Fibroblast of the aortic adventitia (primary cell): ENCODE results near the gene ARIH1. TPM values are rescaled to one million over a fixed set of nuclear protein-coding genes. Genes with fewer than 3 reads are reported as not detected.
"Not testable (repeated sequence)": the region's sequence is repeated elsewhere in the genome, so short reads cannot be mapped to it uniquely, and the experiment has no call there.

Experiments used
- DNase-seq: peaks from one replicate; pipeline ENCODE4 v3.0.0-alpha.2; 2010; ENCODE audit warnings: low read depth
- H3K4me3 ChIP-seq: 2 replicates; pipeline ENCODE4 v1.5.1; 2011; ENCODE audit warnings: low read depth, mild to moderate bottlenecking, control low read depth, low read length, moderate library complexity
- CTCF ChIP-seq: IDR thresholded peaks from 2 replicates; pipeline ENCODE4 v1.5.1; 2011; ENCODE audit warnings: mild to moderate bottlenecking, low read length, control low read depth, inconsistent platforms; ENCODE audit not compliant: insufficient read depth
- total RNA-seq: library from RNA; depleted of rRNA; stranded (reverse); fragments of >200 nt; gene quantifications from 2 replicates; pipeline ENCODE4 v1.2.3, GENCODE V29; 2012; ENCODE audit warnings: low replicate concordance

ARIH1 gene
- total RNA-seq, 1 donor, result 51.1 TPM

- TF ChIP-seq CTCF, result peak; percentile 22
- peak overlapping the region; percentile 98 for H3K4me3 ChIP-seq
- peak; percentile 77 for DNase-seq
Measured at GRCh38 chr15:72474912-72475628, 940 bp downstream of the ARIH1 start.

GRCh38 chr15:72475674-72476073, 1.5 kb downstream of the ARIH1 start:
- DNase-seq, result no peak

GRCh38 chr15:72476330-72476729, 2.2 kb downstream of the ARIH1 start:
- DNase-seq, result not testable (repeated sequence)
- H3K4me3 ChIP-seq, result peak overlapping the region; percentile 98

More at GRCh38 chr15:72475674-72476073, 1.5 kb downstream of the ARIH1 start:
- peak overlapping the region; percentile 98 for H3K4me3 ChIP-seq
- TF ChIP-seq CTCF, result no peak

GRCh38 chr15:72481015-72481659, 7.0 kb downstream of the ARIH1 start:
- TF ChIP-seq CTCF, result no peak
- H3K4me3 ChIP-seq, result no peak overlapping the region
- DNase-seq, result no peak

GRCh38 chr15:72482275-72482674, 8.1 kb downstream of the ARIH1 start:
- TF ChIP-seq CTCF, result no peak
- DNase-seq, result no peak
- no peak overlapping the region for H3K4me3 ChIP-seq

- TF ChIP-seq CTCF, result no peak
- no peak for DNase-seq
Measured at GRCh38 chr15:72483279-72483678, 9.1 kb downstream of the ARIH1 start.

GRCh38 chr15:72486144-72486543, 12.0 kb downstream of the ARIH1 start:
- no peak overlapping the region for H3K4me3 ChIP-seq
- no peak for DNase-seq
- no peak for TF ChIP-seq CTCF

More at GRCh38 chr15:72483279-72483678, 9.1 kb downstream of the ARIH1 start:
- no peak overlapping the region for H3K4me3 ChIP-seq
